SU-DHL-6 (cell line): ENCODE results near the gene RBMS2.

Source experiments
- H2AFZ ChIP-seq: fragments of 200-600 bp; sonication (generic); 2 replicates; pipeline ENCODE4 v1.6.1; 2014; ENCODE audit warnings: low read depth, mild to moderate bottlenecking, moderate library complexity, mixed read lengths, antibody characterized with exemption, low read length; ENCODE audit not compliant: severe bottlenecking
- H3F3A ChIP-seq: fragments of 200-600 bp; shearing (Covaris generic); 2 replicates; pipeline ENCODE4 v1.6.0; 2016; ENCODE audit warnings: antibody characterized with exemption, mild to moderate bottlenecking; ENCODE audit not compliant: insufficient read depth
- H3K27ac ChIP-seq: fragments of 200-600 bp; sonication (generic); 2 replicates; pipeline ENCODE4 v1.5.1; 2016; ENCODE audit warnings: low read depth, mild to moderate bottlenecking, low read length, moderate library complexity, mixed read lengths
- H3K27me3 ChIP-seq: fragments of 200-600 bp; sonication (generic), shearing (Covaris generic); 2 replicates; pipeline ENCODE4 v1.6.0; 2014; ENCODE audit warnings: mild to moderate bottlenecking, low read length
- H3K36me3 ChIP-seq: fragments of 200-600 bp; sonication (generic); 2 replicates; pipeline ENCODE4 v1.6.1; 2014; ENCODE audit warnings: mild to moderate bottlenecking, low read length, mixed read lengths
- H3K4me2 ChIP-seq: fragments of 300-600, 200-600 bp; shearing (Covaris generic), sonication (generic); 2 replicates; pipeline ENCODE4 v1.6.0; 2014; ENCODE audit warnings: low read length, low read depth, mild to moderate bottlenecking; ENCODE audit not compliant: poor library complexity, severe bottlenecking
- H3K4me3 ChIP-seq: fragments of 200-600 bp; sonication (generic); 2 replicates; pipeline ENCODE4 v1.5.1; 2014; ENCODE audit warnings: antibody characterized with exemption, low read length, mild to moderate bottlenecking, mixed read lengths; ENCODE audit not compliant: insufficient read depth, poor library complexity, severe bottlenecking
- H3K79me2 ChIP-seq: fragments of 200-600 bp; sonication (generic); 2 replicates; pipeline ENCODE4 v1.6.1; 2014; ENCODE audit warnings: mild to moderate bottlenecking, low read length, moderate library complexity; ENCODE audit not compliant: insufficient read depth
- H3K9ac ChIP-seq: fragments of 200-600 bp; sonication (generic); 2 replicates; pipeline ENCODE4 v1.7.0; 2014; ENCODE audit warnings: mild to moderate bottlenecking, low read length
- H3K9me2 ChIP-seq: fragments of 200-600 bp; sonication (generic); replicated peaks from 2 replicates; pipeline ENCODE4 v1.6.1; 2014; ENCODE audit warnings: low read length; ENCODE audit not compliant: insufficient read depth
- H3K9me3 ChIP-seq: fragments of 200-600 bp; sonication (generic); 2 replicates; pipeline ENCODE4 v1.6.1; 2014; ENCODE audit warnings: low read length, mixed read lengths; ENCODE audit not compliant: insufficient read depth
- H4K20me1 ChIP-seq: fragments of 200-600 bp; sonication (generic); 2 replicates; pipeline ENCODE4 v1.6.1; 2014; ENCODE audit warnings: low read depth, mild to moderate bottlenecking, antibody characterized with exemption, low read length, moderate library complexity, mixed read lengths
- CTCF ChIP-seq: fragments of 200-600 bp; sonication (generic); IDR thresholded peaks from one replicate; pipeline ENCODE4 v1.5.1; 2017; ENCODE audit warnings: antibody characterized with exemption, mild to moderate bottlenecking, low read length, moderate library complexity; ENCODE audit not compliant: insufficient read depth, poor library complexity, severe bottlenecking
- EZH2phosphoT487 ChIP-seq: fragments of 200-600 bp; sonication (generic), shearing (Covaris generic); conservative IDR thresholded peaks from 2 replicates; pipeline ENCODE4 v1.6.1; 2018; ENCODE audit warnings: mild to moderate bottlenecking, antibody characterized with exemption, low read length, moderate library complexity, mixed read lengths

Gene RBMS2

GRCh38 chr12:56530390-56531055 lies 8.9 kb downstream of the RBMS2 start:
- Histone ChIP-seq H3K27ac (no peak overlapping the region), H3K9me2 (no peaks in the 10 kb centered on the region), H3K79me2 (no peaks in the 10 kb centered on the region), H2AFZ (no peak overlapping the region), H3K9me3 (no peaks in the 10 kb centered on the region), H3F3A (no peaks in the 10 kb centered on the region), H3K9ac (no peak overlapping the region), H4K20me1 (no peaks in the 10 kb centered on the region), H3K4me2 (no peak overlapping the region), H3K36me3 (no peaks in the 10 kb centered on the region), H3K27me3 (no peaks in the 10 kb centered on the region), H3K4me3 (no peak overlapping the region)
- TF ChIP-seq EZH2phosphoT487 = no peak
- no peak for TF ChIP-seq CTCF

- Histone ChIP-seq H2AFZ (no peak overlapping the region), H3K4me2 (no peak overlapping the region), H3K36me3 (no peaks in the 10 kb centered on the region), H3K27me3 (no peaks in the 10 kb centered on the region), H4K20me1 (no peaks in the 10 kb centered on the region), H3K9me3 (no peaks in the 10 kb centered on the region), H3K9ac (no peak overlapping the region), H3K4me3 (no peak overlapping the region), H3K9me2 (no peaks in the 10 kb centered on the region), H3K79me2 (no peaks in the 10 kb centered on the region), H3F3A (no peaks in the 10 kb centered on the region), H3K27ac (no peak overlapping the region)
- TF ChIP-seq EZH2phosphoT487 (no peak), CTCF (no peak)
These were observed 15.9 kb downstream of the RBMS2 start for GRCh38 chr12:56537546-56537945.

GRCh38 chr12:56541631-56542030 lies 20.0 kb downstream of the RBMS2 start:
- Histone ChIP-seq H3K79me2 (no peaks in the 10 kb centered on the region), H3K4me2 (no peak overlapping the region)

More at GRCh38 chr12:56541631-56542030, 20.0 kb downstream of the RBMS2 start:
- H3F3A ChIP-seq = no peaks in the 10 kb centered on the region
- no peaks in the 10 kb centered on the region for H3K9me2 ChIP-seq
- H3K4me3 ChIP-seq = no peak overlapping the region
- TF ChIP-seq EZH2phosphoT487 (no peak), CTCF (no peak)
- no peaks in the 10 kb centered on the region for H3K36me3 ChIP-seq
- no peak overlapping the region for H3K9ac ChIP-seq
- no peaks in the 10 kb centered on the region for H3K27me3 ChIP-seq
- no peaks in the 10 kb centered on the region for H3K9me3 ChIP-seq
- H3K27ac ChIP-seq = no peak overlapping the region
- no peak overlapping the region for H2AFZ ChIP-seq
- H4K20me1 ChIP-seq = no peaks in the 10 kb centered on the region
